Measurements from ENCODE around the gene BRD4.

The BRD4 gene

GRCh38 chr19:15268928-15269253, 63.4 kb downstream of the BRD4 start:
- H3K9ac ChIP-seq (ENCODE audit: low read depth, low read length) = no peak overlapping the region
- no peak overlapping the region for H3K4me2 ChIP-seq (ENCODE audit: low read length)
- peaks cover 72% of the 10 kb centered on the region for H3K36me3 ChIP-seq (ENCODE audit: insufficient read depth, low read length)
- no peaks in the 10 kb centered on the region for H3K9me3 ChIP-seq (replicated peaks; ENCODE audit: low read length)
- no peaks in the 10 kb centered on the region for H3K27me3 ChIP-seq (ENCODE audit: control insufficient read depth, insufficient read depth, low read length)
- H3K4me1 ChIP-seq (ENCODE audit: control insufficient read depth, insufficient read depth, low read length) = peaks cover 26% of the 10 kb centered on the region
- no peak overlapping the region for H3K4me3 ChIP-seq (ENCODE audit: low read length)

- H3K9me3 ChIP-seq (replicated peaks; ENCODE audit: low read length) = no peaks in the 10 kb centered on the region
- H3K4me3 ChIP-seq (ENCODE audit: low read length) = no peak overlapping the region
- H3K9ac ChIP-seq (ENCODE audit: low read depth, low read length) = no peak overlapping the region
- H3K36me3 ChIP-seq (ENCODE audit: insufficient read depth, low read length) = peaks cover 77% of the 10 kb centered on the region
- peaks cover 26% of the 10 kb centered on the region for H3K4me1 ChIP-seq (ENCODE audit: control insufficient read depth, insufficient read depth, low read length)
- H3K27me3 ChIP-seq (ENCODE audit: control insufficient read depth, insufficient read depth, low read length) = no peaks in the 10 kb centered on the region
- no peak overlapping the region for H3K4me2 ChIP-seq (ENCODE audit: low read length)
Measured at GRCh38 chr19:15268192-15268927, 64.0 kb downstream of the BRD4 start.

- H3K36me3 ChIP-seq (ENCODE audit: insufficient read depth, low read length) = peaks cover 78% of the 10 kb centered on the region
- H3K4me1 ChIP-seq (ENCODE audit: control insufficient read depth, insufficient read depth, low read length) = peaks cover 26% of the 10 kb centered on the region
- no peaks in the 10 kb centered on the region for H3K9me3 ChIP-seq (replicated peaks; ENCODE audit: low read length)
- H3K4me3 ChIP-seq (ENCODE audit: low read length) = no peak overlapping the region
- H3K9ac ChIP-seq (ENCODE audit: low read depth, low read length) = no peak overlapping the region
- H3K27me3 ChIP-seq (ENCODE audit: control insufficient read depth, insufficient read depth, low read length) = no peaks in the 10 kb centered on the region
- no peak overlapping the region for H3K4me2 ChIP-seq (ENCODE audit: low read length)
Measured at GRCh38 chr19:15266683-15267082, 65.7 kb downstream of the BRD4 start.

- Histone ChIP-seq H3K4me1 (ENCODE audit: control insufficient read depth, insufficient read depth, low read length) (peaks cover 26% of the 10 kb centered on the region), H3K4me3 (ENCODE audit: low read length) (no peak overlapping the region), H3K9me3 (replicated peaks; ENCODE audit: low read length) (no peaks in the 10 kb centered on the region), H3K27me3 (ENCODE audit: control insufficient read depth, insufficient read depth, low read length) (no peaks in the 10 kb centered on the region), H3K9ac (ENCODE audit: low read depth, low read length) (peak overlapping the region; percentile 12), H3K4me2 (ENCODE audit: low read length) (peak overlapping the region; percentile 52), H3K36me3 (ENCODE audit: insufficient read depth, low read length) (peaks cover 75% of the 10 kb centered on the region)
Measured at GRCh38 chr19:15265850-15266248, 66.5 kb downstream of the BRD4 start.

GRCh38 chr19:15265214-15265849, 67.0 kb downstream of the BRD4 start:
- no peaks in the 10 kb centered on the region for H3K27me3 ChIP-seq (ENCODE audit: control insufficient read depth, insufficient read depth, low read length)
- H3K4me2 ChIP-seq (ENCODE audit: low read length) = peak overlapping the region; percentile 20
- peak overlapping the region; percentile 12 for H3K9ac ChIP-seq (ENCODE audit: low read depth, low read length)
- H3K9me3 ChIP-seq (replicated peaks; ENCODE audit: low read length) = no peaks in the 10 kb centered on the region
- H3K4me3 ChIP-seq (ENCODE audit: low read length) = no peak overlapping the region
- peaks cover 75% of the 10 kb centered on the region for H3K36me3 ChIP-seq (ENCODE audit: insufficient read depth, low read length)
- H3K4me1 ChIP-seq (ENCODE audit: control insufficient read depth, insufficient read depth, low read length) = peaks cover 26% of the 10 kb centered on the region

- Histone ChIP-seq H3K36me3 (ENCODE audit: insufficient read depth, low read length) (peaks cover 79% of the 10 kb centered on the region), H3K4me3 (ENCODE audit: low read length) (no peak overlapping the region), H3K9me3 (replicated peaks; ENCODE audit: low read length) (no peaks in the 10 kb centered on the region), H3K27me3 (ENCODE audit: control insufficient read depth, insufficient read depth, low read length) (no peaks in the 10 kb centered on the region), H3K4me2 (ENCODE audit: low read length) (no peak overlapping the region), H3K4me1 (ENCODE audit: control insufficient read depth, insufficient read depth, low read length) (peaks cover 26% of the 10 kb centered on the region), H3K9ac (ENCODE audit: low read depth, low read length) (no peak overlapping the region)
Measured at GRCh38 chr19:15264933-15265206, 67.5 kb downstream of the BRD4 start.

GRCh38 chr19:15264061-15264932, 68.0 kb downstream of the BRD4 start:
- peaks cover 80% of the 10 kb centered on the region for H3K36me3 ChIP-seq (ENCODE audit: insufficient read depth, low read length)
- H3K4me1 ChIP-seq (ENCODE audit: control insufficient read depth, insufficient read depth, low read length) = peaks cover 26% of the 10 kb centered on the region

GRCh38 chr19:15263361-15263985, 68.9 kb downstream of the BRD4 start:
- H3K27me3 ChIP-seq (ENCODE audit: control insufficient read depth, insufficient read depth, low read length) = no peaks in the 10 kb centered on the region
- H3K4me2 ChIP-seq (ENCODE audit: low read length) = no peak overlapping the region
- H3K4me1 ChIP-seq (ENCODE audit: control insufficient read depth, insufficient read depth, low read length) = peaks cover 26% of the 10 kb centered on the region
- H3K9me3 ChIP-seq (replicated peaks; ENCODE audit: low read length) = no peaks in the 10 kb centered on the region
- H3K36me3 ChIP-seq (ENCODE audit: insufficient read depth, low read length) = peaks cover 82% of the 10 kb centered on the region
- no peak overlapping the region for H3K4me3 ChIP-seq (ENCODE audit: low read length)
- H3K9ac ChIP-seq (ENCODE audit: low read depth, low read length) = no peak overlapping the region

More at GRCh38 chr19:15264061-15264932, 68.0 kb downstream of the BRD4 start:
- Histone ChIP-seq H3K27me3 (ENCODE audit: control insufficient read depth, insufficient read depth, low read length) (no peaks in the 10 kb centered on the region), H3K4me3 (ENCODE audit: low read length) (no peak overlapping the region), H3K9me3 (replicated peaks; ENCODE audit: low read length) (no peaks in the 10 kb centered on the region), H3K4me2 (ENCODE audit: low read length) (no peak overlapping the region), H3K9ac (ENCODE audit: low read depth, low read length) (no peak overlapping the region)

GRCh38 chr19:15262011-15262410, 70.3 kb downstream of the BRD4 start:
- peaks cover 26% of the 10 kb centered on the region for H3K4me1 ChIP-seq (ENCODE audit: control insufficient read depth, insufficient read depth, low read length)
- H3K36me3 ChIP-seq (ENCODE audit: insufficient read depth, low read length) = peaks cover 86% of the 10 kb centered on the region

GRCh38 chr19:15260939-15261338, 71.4 kb downstream of the BRD4 start:
- no peaks in the 10 kb centered on the region for H3K27me3 ChIP-seq (ENCODE audit: control insufficient read depth, insufficient read depth, low read length)
- peaks cover 87% of the 10 kb centered on the region for H3K36me3 ChIP-seq (ENCODE audit: insufficient read depth, low read length)
- no peaks in the 10 kb centered on the region for H3K9me3 ChIP-seq (replicated peaks; ENCODE audit: low read length)
- peaks cover 17% of the 10 kb centered on the region for H3K4me1 ChIP-seq (ENCODE audit: control insufficient read depth, insufficient read depth, low read length)
- no peak overlapping the region for H3K9ac ChIP-seq (ENCODE audit: low read depth, low read length)
- H3K4me3 ChIP-seq (ENCODE audit: low read length) = no peak overlapping the region
- no peak overlapping the region for H3K4me2 ChIP-seq (ENCODE audit: low read length)

More at GRCh38 chr19:15262011-15262410, 70.3 kb downstream of the BRD4 start:
- Histone ChIP-seq H3K27me3 (ENCODE audit: control insufficient read depth, insufficient read depth, low read length) (no peaks in the 10 kb centered on the region), H3K4me2 (ENCODE audit: low read length) (no peak overlapping the region), H3K9me3 (replicated peaks; ENCODE audit: low read length) (no peaks in the 10 kb centered on the region), H3K4me3 (ENCODE audit: low read length) (no peak overlapping the region), H3K9ac (ENCODE audit: low read depth, low read length) (no peak overlapping the region)

GRCh38 chr19:15259907-15260306, 72.4 kb downstream of the BRD4 start:
- no peaks in the 10 kb centered on the region for H3K9me3 ChIP-seq (replicated peaks; ENCODE audit: low read length)
- H3K36me3 ChIP-seq (ENCODE audit: insufficient read depth, low read length) = peaks cover 92% of the 10 kb centered on the region
- H3K27me3 ChIP-seq (ENCODE audit: control insufficient read depth, insufficient read depth, low read length) = no peaks in the 10 kb centered on the region
- H3K9ac ChIP-seq (ENCODE audit: low read depth, low read length) = no peak overlapping the region
- peaks cover 8% of the 10 kb centered on the region for H3K4me1 ChIP-seq (ENCODE audit: control insufficient read depth, insufficient read depth, low read length)
- no peak overlapping the region for H3K4me3 ChIP-seq (ENCODE audit: low read length)
- no peak overlapping the region for H3K4me2 ChIP-seq (ENCODE audit: low read length)
